Fibroblast of pulmonary artery (primary cell): ENCODE results near the gene STAT3.
"Not testable (repeated sequence)": the region's sequence is repeated elsewhere in the genome, so short reads cannot be mapped to it uniquely, and the experiment has no call there.

Experiments
- DNase-seq: peaks from one replicate; pipeline ENCODE4 v3.0.0-alpha.2; 2010; ENCODE audit warnings: low read depth
- H3K4me3 ChIP-seq: replicated peaks from 2 replicates; pipeline ENCODE4 v1.5.1; 2011; ENCODE audit warnings: low read depth, mild to moderate bottlenecking, control low read depth, low read length, moderate library complexity
- TF ChIP-seq, protein P1 (sequence below): IDR thresholded peaks from 2 replicates; pipeline ENCODE4 v1.5.1; 2011; ENCODE audit warnings: mild to moderate bottlenecking, control low read depth, low read length, inconsistent platforms; ENCODE audit errors: missing control alignments

STAT3 gene

GRCh38 chr17:42378959-42379594 is 9.2 kb downstream of the STAT3 start:
- H3K4me3 ChIP-seq: peak overlapping the region; percentile 21
- DNase-seq: peak; percentile 34
- TF ChIP-seq, protein P1, sequence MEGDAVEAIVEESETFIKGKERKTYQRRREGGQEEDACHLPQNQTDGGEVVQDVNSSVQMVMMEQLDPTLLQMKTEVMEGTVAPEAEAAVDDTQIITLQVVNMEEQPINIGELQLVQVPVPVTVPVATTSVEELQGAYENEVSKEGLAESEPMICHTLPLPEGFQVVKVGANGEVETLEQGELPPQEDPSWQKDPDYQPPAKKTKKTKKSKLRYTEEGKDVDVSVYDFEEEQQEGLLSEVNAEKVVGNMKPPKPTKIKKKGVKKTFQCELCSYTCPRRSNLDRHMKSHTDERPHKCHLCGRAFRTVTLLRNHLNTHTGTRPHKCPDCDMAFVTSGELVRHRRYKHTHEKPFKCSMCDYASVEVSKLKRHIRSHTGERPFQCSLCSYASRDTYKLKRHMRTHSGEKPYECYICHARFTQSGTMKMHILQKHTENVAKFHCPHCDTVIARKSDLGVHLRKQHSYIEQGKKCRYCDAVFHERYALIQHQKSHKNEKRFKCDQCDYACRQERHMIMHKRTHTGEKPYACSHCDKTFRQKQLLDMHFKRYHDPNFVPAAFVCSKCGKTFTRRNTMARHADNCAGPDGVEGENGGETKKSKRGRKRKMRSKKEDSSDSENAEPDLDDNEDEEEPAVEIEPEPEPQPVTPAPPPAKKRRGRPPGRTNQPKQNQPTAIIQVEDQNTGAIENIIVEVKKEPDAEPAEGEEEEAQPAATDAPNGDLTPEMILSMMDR: no peak

- H3K4me3 ChIP-seq: no peak overlapping the region
Observed at GRCh38 chr17:42378359-42378958, 9.8 kb downstream of the STAT3 start.

GRCh38 chr17:42373896-42374295 is 14.3 kb downstream of the STAT3 start:
- TF ChIP-seq, protein P1: no peak
- DNase-seq: no peak
- no peak overlapping the region for H3K4me3 ChIP-seq

More at GRCh38 chr17:42378359-42378958, 9.8 kb downstream of the STAT3 start:
- DNase-seq: no peak
- TF ChIP-seq, protein P1: no peak

DNA sequence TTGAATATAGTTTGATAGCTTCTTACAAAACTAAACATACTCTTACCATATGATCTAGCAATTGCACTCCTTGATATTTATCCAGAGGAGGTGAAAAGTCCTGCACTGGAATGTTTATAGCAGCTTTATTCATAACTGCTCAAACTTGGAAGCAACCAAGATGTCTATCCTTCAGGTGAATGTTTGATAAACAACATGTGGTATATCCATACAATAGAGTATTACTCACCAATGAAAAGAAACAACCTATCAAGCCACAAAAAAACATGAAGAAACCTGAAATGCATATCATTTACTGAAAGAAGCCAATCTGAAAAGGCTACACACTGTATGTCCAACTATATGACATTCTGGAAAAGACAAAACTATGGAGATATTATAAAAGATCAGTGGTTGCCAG is 16.1 kb downstream of the STAT3 start:
- no peak overlapping the region for H3K4me3 ChIP-seq
- DNase-seq: no peak
- TF ChIP-seq, protein P1: no peak

DNA sequence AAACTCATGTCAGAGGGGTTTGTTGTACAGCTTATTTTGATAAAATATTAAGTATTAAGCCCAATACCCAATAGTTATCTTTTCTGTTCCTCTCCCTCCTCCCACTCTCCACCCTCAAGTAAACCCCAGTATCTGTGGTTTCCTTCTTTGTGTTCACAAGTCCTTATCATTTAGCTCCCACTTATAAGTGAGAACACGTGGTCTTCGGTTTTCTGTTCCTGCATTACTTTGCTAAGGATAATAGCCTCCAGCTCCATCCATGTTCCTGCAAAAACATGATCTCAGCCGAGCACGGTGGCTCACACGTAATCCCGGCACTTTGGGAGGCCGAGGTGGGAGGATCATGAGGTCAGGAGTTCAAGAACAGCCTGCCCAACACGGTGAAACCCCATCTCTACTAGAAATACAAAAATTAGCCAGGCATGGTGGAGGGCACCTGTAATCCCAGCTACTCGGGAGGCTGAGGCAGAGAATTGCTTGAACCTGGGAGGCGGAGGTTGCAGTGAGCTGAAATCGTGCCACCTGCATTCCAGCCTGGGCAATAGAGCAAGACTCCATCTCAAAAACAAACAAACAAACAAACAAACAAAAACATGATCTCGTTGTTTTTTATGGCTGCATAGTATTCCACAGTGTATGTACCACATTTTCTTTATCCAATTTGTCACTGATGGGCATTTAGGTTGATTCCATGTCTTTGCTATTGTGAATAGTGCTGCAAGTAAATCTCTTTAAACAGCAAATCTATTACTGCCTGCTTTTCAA is 19.3 kb downstream of the STAT3 start:
- H3K4me3 ChIP-seq, DNase-seq: not testable (repeated sequence)

DNA sequence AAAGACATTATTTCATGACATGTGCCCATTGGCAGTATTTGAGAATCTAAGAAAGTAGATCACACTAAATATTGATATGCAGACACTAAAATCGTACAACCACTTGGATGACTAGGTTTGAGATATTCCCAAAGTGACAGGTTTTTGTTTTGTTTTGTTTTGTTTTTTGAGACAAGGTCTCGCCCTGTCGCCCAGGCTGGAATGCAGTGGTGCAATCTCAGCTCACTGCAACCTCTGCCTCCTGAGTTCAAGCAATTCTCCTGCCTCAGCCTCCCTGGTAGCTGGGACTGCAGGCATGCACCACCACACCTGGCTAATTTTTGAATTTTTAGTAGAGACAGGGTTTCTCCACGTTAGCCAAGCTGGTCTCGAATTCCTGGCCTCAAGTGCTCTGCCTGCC is 19.9 kb downstream of the STAT3 start:
- not testable (repeated sequence) for DNase-seq, H3K4me3 ChIP-seq

DNA sequence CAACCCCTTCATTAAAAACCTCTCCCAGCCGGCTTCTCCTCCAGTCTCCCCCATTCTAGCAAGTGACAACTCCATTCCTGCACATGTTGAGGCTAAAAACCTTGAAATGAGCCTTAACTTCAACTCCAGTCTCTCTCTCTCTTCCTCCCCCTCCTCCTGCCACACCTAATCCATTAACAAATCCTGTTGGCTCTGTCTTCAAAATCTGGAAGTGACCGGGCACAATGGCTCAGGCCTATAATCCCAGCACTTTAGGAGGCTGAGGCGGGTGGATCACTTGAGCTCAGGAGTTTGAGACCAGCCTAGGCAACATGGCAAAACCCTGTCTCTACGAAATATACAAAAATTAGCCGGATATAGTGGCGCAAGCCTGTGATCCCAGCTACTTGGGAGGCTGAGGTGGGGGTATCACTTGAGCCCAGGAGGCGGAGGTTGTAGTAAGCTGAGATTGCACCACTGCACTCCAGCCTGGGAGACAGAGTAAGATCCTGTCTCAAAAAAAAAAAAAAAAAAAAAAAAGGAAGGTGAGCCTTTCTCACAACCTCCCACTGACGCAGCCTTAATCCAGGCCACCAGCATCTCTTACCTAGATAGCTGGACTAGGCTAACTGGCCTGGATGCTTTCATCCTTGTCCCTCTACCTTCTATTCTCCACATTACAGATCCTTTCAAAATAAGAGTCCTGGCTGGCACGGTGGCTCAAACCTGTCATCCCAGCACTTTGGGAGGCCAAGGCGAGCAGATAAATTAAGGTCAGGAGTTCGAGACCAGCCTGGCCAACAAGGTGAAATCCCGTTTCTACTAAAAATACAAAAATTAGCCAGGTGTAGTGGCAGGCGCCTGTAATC is 21.8 kb downstream of the STAT3 start:
- H3K4me3 ChIP-seq, DNase-seq: not testable (repeated sequence)

GRCh38 chr17:42365136-42365535 is 23.1 kb downstream of the STAT3 start:
- TF ChIP-seq, protein P1: no peak
- H3K4me3 ChIP-seq: no peak overlapping the region
- peak; percentile 78 for DNase-seq
